ENCODE data around the gene CNNM1. TPM values are rescaled to one million over a fixed set of nuclear protein-coding genes. Genes with fewer than 3 reads are reported as not detected.

Gene CNNM1
- total RNA-seq, 1 experiment from 2014 or later, result 2.2 TPM

DNA sequence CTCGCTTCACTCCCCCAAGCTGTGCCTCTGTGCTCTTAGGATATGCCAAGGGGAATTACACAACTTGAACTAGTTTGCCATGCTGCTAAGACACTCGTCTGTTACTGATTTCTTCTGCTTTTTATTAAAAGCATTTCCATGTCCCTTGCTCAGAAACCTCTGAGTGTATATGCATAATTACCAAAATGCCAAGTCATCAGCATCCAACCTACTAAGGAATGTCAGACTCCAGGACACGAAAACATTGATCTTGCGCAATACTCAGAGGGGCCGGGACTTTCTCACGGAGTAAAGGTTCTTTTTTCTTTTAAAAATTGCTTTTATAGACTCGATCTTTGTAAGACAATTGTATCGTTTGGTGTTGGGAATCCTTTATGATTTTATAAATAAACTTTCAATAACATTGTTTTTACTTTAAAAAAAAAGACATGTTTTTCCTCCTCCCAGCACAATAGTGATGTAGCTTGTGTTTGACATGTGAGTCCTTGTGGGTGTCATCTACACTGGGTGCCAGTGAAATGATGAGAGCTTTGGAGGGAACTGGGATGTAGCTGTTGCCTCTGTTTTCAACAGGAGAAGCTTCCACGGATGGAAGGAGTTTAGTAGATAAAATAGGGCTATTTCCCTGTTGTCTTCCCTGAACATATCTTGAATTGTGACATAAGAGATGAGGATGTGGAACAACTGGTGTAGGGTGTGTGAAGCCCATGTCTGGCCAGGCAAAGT, 43.6 kb downstream of the CNNM1 start:
- peak; percentile 43 for DNase-seq (ENCODE audit: low read depth)

DNA sequence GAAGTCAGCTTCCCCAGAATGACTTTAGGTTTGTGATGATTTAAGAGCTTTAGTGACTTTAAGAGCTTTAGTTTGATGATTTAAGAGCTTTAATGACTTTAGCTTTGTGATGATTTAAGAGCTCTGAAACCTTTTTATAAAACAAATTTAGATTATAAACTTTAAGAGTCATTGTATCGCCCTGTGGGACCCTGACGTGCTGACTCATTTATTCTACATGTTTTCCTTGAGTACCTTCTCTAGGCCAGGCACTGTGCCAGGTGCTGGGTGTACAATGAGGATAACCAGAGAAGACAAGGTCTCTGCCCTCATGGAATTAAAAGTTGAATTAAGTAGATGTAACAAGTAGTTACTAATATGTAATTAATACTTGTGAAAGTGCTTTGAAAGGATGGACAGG, 45.4 kb downstream of the CNNM1 start:
- peak; percentile 13 for DNase-seq (ENCODE audit: low read depth)

DNA sequence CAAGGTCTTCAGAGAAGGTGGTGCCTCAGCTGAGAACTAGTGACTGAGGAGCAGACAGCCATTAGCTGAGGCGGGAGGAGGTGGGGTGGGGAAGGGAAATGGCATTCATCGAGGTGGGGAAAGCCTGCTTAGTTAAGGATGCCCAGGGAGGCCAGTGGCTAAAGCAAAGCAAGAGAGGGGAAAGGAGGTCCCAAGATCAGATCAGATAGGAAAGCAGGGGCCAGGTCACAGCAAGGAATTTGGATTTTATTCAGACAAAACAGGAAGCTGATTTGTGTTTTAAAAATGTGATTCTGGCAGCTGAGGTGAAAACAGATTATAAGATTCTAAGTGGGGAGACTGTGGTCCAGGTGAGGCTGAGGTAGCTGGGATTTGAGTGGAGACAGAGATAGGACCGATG, 45.8 kb downstream of the CNNM1 start:
- DNase-seq (ENCODE audit: low read depth), result no peak

DNA sequence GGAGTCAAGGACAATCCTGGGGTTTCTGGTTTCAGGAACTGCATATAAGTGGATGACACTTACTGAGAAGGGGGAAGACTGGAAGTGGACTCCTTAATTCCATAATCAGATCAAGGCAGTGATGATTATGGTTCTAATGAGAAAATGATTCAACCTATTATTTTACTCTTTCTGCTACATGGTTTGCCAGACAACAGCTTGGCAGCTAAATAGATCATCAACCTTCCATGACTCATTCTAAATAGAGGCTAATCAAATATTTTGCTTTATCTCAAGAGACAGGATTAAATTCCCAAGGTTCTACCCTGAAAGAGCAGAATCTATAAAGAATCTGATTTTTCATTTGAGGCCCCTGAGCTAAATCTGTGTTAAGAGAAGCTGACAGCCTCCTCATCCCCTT, 46.3 kb downstream of the CNNM1 start:
- no peak for DNase-seq (ENCODE audit: low read depth)

DNA sequence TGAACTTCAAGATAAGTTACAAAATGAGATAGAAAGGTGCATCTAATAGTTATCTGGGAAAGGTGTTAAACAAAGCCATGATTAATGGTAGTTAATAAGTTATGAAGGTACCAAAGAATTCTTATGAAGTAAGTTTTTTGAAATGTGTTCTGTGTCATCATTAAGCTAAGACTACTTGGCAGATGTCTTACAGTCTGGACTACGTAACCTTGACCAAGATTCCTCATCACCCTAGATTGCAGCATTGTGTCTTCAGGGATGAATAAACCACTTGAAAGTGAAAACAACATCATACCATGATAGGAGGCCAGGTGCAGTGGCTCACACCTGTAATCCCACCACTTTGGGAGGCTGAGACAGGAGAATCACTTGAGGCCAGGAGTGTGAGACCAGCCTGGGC, 53.0 kb downstream of the CNNM1 start:
- DNase-seq (ENCODE audit: low read depth), result no peak

- DNase-seq (ENCODE audit: low read depth), result no peak
Measured at GRCh38 chr10:99387071-99387470, 57.9 kb downstream of the CNNM1 start.

DNA sequence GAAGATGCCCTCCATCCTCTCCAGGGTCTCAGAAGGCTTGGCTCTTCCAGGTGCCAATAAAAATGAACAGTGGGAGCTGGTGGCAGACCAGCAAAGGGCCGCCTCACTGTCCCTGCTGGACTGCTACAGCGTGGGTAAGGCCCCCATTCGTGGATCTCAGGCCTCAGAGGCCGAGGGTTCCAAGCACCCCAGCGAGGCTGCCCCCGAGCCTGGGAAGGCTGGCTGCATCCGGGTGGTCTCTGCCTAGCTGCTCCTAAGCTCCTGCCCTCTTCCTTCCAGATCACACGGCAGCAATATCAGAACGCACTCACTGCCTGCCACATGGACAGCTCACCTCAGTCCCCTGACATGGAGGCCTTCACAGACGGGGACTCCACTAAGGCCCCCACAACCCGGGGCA, 58.4 kb downstream of the CNNM1 start:
- DNase-seq (ENCODE audit: low read depth), result no peak

- no peak for DNase-seq (ENCODE audit: low read depth)
Measured at GRCh38 chr10:99389729-99390480, 60.7 kb downstream of the CNNM1 start.

DNA sequence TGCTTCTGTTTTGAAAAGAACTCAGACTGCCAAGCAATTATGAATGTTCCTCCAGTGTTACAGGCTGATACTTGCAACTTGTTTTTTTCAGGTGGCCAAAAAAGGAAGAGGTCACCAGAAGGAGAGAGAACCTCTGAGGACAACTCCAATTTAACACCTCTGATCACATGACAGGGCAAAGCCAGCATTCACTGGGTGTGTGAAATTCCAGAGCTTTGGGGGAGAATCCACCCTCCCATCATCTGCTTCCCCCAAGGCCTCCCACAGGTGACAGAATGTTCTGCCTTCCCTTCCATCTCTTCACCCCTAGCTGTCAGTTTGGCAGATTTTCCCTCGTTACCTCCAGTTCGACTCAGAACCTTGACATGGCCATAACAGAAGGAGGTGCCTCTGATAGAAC, 62.2 kb downstream of the CNNM1 start:
- DNase-seq (ENCODE audit: low read depth), result no peak

DNA sequence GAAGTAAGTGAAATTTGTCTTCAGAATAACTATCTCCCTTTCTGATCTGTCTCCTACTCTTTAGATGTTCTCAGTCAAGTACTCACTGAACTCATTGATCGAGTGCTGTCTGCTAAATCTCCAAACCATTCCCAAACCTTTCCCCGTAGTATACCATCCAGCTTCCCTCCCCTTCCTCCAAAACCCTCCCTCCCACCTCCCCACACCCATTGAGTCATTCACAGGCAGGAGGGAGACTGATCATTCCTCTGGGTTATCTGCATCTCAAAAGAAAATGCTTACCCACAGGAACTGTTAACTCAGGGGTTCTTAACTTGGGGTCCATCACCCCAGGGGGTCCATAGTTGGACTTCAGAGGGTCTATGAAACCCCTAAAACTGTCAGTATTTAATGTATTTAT, 63.9 kb downstream of the CNNM1 start:
- no peak for DNase-seq (ENCODE audit: low read depth)

GRCh38 chr10:99393683-99394082, 64.5 kb downstream of the CNNM1 start:
- DNase-seq (ENCODE audit: low read depth), result no peak

DNA sequence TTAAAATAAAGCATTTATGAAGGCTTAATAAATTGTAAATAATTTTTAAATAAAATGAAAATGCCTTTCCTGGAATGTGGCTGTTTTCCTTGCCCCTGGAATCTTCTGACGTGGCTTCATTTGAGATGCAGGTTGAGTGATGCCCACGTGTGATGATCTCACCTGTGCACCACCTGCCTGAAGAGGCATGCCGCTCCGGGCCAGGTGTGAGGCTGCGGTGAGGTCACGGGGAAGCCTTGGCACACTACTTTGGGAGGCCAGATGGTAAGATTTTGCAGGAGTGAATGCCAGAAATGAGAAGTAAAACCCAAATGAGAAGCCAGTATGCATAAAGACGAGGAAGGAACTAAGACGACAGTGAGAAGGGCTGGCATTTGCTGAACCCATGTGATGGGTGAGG, 65.1 kb downstream of the CNNM1 start:
- DNase-seq (ENCODE audit: low read depth), result no peak

DNA sequence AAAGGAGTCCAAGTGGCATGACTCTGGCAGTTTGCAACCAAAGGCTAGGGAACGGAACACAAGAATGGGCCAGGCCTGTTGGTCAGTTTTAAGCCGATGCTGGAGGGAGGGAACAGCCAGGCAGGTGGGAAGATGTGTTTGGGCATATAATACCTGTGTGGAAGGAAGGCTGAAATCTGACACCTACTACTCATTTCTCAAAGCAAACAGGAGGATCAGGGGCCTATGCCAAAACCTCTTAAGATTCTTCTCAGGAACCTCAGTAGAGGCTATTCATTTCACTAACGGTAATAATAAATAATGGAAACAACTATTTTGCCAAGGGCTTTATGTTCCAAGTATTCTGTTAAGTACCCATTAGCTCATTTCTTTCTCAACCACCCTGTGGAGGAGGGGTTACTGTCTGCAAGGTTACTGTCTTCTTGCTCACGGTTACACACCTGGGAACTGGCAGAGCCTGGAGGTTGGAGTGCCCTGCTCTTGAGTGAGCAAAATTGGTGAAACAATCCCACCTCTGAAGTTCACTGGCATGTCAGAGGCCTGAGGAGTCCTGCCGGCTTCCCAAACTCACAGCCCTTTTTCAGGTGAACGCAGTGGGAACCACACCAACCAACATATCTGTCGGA, 65.7 kb downstream of the CNNM1 start:
- DNase-seq (ENCODE audit: low read depth), result no peak

DNA sequence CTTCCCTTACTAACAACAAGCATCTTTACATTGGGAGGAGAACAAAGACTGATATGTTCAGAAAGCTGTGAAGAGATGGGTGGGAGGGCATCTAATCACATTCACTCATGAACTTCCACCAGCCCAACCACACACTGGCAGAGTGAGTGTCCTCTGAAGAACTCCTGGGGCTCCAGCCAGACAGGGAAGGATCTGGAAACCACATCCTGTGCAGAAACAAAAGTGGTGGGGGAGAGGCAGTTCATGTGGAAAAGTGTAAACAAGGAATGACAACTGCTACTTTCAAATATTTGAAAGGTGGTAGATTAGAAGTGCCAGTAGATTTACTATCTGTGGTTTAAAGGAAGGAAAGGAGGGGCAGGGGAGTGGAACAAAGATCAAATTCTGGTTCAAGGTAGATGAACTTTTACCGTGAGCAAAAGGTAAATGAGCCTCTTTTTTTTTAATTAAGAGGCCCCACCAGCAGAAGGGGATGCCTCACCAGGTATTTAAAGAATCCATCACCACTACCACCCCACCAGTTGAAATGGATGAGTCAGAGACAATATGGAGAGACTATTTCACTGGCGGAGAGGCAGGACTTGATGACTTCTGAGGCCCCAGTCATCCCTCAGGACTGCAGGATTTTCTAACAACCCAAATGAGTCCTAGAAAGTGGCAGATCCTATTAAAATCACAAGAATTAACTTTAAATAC, 66.7 kb downstream of the CNNM1 start:
- DNase-seq (ENCODE audit: low read depth), result peak; percentile 93

DNA sequence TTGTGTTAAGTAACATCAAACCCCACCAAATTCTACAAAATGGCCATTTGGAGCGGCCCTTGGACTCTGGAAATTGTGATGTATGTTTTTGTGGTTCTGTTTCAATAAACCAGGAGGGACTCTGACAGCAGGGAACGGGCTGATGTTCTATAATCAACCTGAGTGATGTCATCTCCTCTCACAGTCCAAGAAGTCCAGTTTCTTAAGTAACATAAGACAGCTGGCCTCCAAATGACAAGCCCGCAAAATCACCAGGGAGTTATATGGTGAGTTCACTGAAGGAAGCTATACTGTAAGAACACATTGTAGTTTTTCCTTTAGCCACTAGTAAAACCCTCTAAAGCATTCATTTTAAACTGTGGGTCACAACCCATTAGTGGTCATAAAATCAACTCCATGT, 67.3 kb downstream of the CNNM1 start:
- DNase-seq (ENCODE audit: low read depth), result peak; percentile 70

DNA sequence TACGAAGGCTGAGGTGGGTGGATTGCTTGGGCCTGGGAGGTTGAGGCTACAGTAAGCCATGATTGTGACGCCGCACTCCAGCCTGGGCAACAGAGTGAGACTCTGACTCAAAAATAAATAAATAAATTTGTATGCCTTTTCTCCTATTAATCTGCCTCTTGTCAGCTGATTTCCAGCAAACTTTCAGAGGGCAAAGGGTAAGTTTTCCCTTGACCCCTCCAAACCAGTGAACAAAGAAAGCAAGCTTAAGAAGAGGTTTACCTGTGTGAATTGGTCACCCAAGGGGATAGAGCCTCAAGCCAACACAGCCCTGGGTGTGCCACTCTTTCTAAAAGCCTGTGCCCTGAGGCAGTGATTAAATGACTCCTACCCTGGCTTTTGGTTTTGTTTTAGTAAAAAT, 70.5 kb downstream of the CNNM1 start:
- no peak for DNase-seq (ENCODE audit: low read depth)

DNA sequence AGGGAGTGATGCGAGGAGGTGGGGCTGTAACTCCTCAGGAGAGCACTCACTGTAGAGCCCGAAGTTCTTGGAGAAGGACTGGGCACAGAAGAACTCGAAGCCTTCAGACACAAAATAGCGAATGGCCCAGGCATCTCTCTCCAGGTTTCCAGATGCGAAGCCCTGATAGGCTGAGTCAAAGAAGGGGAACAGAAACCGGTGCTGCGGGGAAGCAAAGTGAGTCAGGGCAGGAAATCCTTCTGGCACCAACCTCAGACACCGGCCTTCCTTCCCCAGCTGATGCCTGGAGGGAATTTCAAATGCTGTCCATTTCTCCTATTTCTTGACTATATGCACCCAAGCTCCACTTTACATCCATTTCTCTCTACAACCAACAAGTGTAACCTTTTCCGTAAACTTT, 74.5 kb downstream of the CNNM1 start:
- peak; percentile 61 for DNase-seq (ENCODE audit: low read depth)

GRCh38 chr10:99406149-99406548, 77.0 kb downstream of the CNNM1 start:
- no peak for DNase-seq (ENCODE audit: low read depth)

DNA sequence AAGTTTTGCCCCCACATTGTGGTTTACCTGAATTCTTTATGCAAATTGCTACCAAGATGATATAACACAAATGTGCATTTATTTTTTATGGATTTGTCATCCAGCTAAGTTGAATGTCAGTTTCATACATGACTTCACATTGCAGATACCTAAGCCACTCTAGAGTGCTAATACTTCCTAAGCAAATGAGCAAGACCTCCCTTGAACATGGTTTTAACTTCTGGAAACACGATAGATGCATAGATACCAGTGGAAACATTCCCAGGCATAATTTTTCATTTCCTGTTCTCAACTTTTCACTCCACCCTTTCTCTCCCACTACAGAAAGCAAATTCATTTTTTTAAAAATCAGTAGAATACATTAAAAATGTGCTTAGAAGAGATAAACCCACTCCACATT, 81.0 kb downstream of the CNNM1 start:
- no peak for DNase-seq (ENCODE audit: low read depth)

GRCh38 chr10:99410876-99411275, 81.7 kb downstream of the CNNM1 start:
- DNase-seq (ENCODE audit: low read depth), result no peak

- DNase-seq (ENCODE audit: low read depth), result no peak
Measured at GRCh38 chr10:99411546-99411945, 82.4 kb downstream of the CNNM1 start.

- no peak for DNase-seq (ENCODE audit: low read depth)
Measured at GRCh38 chr10:99412099-99412498, 82.9 kb downstream of the CNNM1 start.
